ENCODE results near the gene TMEM204.

DNA sequence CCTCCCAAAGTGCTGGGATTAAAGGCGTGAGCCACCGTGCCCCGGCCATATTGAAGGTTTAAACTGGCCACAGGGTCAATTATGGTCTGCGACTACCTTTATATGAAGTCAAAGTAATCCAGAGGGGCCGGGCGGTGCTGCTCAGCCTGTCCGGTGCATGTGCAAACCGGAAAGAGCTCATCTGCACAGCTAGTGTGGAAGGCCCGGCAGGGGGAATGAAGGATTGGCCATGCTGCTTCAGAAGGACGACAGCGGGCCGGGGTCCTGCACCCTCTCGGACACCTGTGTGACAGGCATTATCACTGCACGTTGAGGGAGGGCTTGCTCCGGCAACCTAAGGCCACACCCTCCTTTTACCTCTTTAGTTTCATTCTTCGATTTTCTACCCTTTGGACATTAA lies 23.6 kb downstream of the TMEM204 start:
- TF ChIP-seq, protein P1, sequence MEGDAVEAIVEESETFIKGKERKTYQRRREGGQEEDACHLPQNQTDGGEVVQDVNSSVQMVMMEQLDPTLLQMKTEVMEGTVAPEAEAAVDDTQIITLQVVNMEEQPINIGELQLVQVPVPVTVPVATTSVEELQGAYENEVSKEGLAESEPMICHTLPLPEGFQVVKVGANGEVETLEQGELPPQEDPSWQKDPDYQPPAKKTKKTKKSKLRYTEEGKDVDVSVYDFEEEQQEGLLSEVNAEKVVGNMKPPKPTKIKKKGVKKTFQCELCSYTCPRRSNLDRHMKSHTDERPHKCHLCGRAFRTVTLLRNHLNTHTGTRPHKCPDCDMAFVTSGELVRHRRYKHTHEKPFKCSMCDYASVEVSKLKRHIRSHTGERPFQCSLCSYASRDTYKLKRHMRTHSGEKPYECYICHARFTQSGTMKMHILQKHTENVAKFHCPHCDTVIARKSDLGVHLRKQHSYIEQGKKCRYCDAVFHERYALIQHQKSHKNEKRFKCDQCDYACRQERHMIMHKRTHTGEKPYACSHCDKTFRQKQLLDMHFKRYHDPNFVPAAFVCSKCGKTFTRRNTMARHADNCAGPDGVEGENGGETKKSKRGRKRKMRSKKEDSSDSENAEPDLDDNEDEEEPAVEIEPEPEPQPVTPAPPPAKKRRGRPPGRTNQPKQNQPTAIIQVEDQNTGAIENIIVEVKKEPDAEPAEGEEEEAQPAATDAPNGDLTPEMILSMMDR (IDR thresholded peaks at IDR 0.05), result no peak
- TF ChIP-seq EZH2 (IDR thresholded peaks at IDR 0.05; ENCODE audit: borderline replicate concordance, insufficient read depth, low read depth, low read length, poor library complexity, severe bottlenecking), result no peak
